ENCODE data around the gene CCDC71. TPM values are rescaled to one million over a fixed set of nuclear protein-coding genes. Genes with fewer than 3 reads are reported as not detected.

The CCDC71 gene
- total and polyA plus RNA-seq, 2 experiments from 2014 or later, result 1.9 to 44.2 TPM

- Histone ChIP-seq H3K27me3 (ENCODE audit: insufficient read depth) (no peaks in the 10 kb centered on the region), H3F3A (replicated peaks; ENCODE audit: low read depth) (no peaks in the 10 kb centered on the region), H3K36me3 (ENCODE audit: insufficient read depth) (no peaks in the 10 kb centered on the region), H3K79me2 (replicated peaks; ENCODE audit: insufficient read depth) (no peaks in the 10 kb centered on the region), H3K4me3 (no peak overlapping the region), H3K27ac (ENCODE audit: low read depth) (no peak overlapping the region), H3K4me2 (no peak overlapping the region), H3K9me2 (ENCODE audit: insufficient read depth) (no peaks in the 10 kb centered on the region), H2AFZ (no peak overlapping the region), H3K4me1 (ENCODE audit: insufficient read depth) (peaks cover 9% of the 10 kb centered on the region), H4K20me1 (replicated peaks; ENCODE audit: insufficient read depth) (no peaks in the 10 kb centered on the region)
- H3K27me3 Mint-ChIP-seq (ENCODE audit: insufficient read depth, low read depth, poor library complexity), result peaks cover 5% of the 10 kb centered on the region
- no peak for DNase-seq (ENCODE audit: low spot score)
- TF ChIP-seq JUNB (IDR thresholded peaks at IDR 0.05; ENCODE audit: unreplicated experiment), result no peak
- no peak for TF ChIP-seq POLR2AphosphoS5 (IDR thresholded peaks at IDR 0.05; ENCODE audit: low read depth)
- TF ChIP-seq ZNF462 (CRISPR knock-in tag; IDR thresholded peaks at IDR 0.05), result no peak
- TF ChIP-seq CREB1 (CRISPR knock-in tag; IDR thresholded peaks at IDR 0.05; ENCODE audit: low read depth), result no peak
- TF ChIP-seq ZNF114 (CRISPR knock-in tag; IDR thresholded peaks at IDR 0.05), result no peak
- no peak for TF ChIP-seq EZH2phosphoT487 (IDR thresholded peaks at IDR 0.05; ENCODE audit: unreplicated experiment)
- TF ChIP-seq ETS1 (IDR thresholded peaks at IDR 0.05), result no peak
- no peak for TF ChIP-seq STAT1 (IDR thresholded peaks at IDR 0.05; ENCODE audit: unreplicated experiment)
- no peak for TF ChIP-seq NANOG (IDR thresholded peaks at IDR 0.05; ENCODE audit: borderline replicate concordance)
- no peak for TF ChIP-seq CTCF (conservative IDR thresholded peaks at IDR 0.05; ENCODE audit: low read depth in 2 of 2)
- TF ChIP-seq ZNF331 (CRISPR knock-in tag; IDR thresholded peaks at IDR 0.05; ENCODE audit: low read depth), result no peak
- TF ChIP-seq EZH2 (IDR thresholded peaks at IDR 0.05; ENCODE audit: low read depth, unreplicated experiment), result no peak
- no peak for TF ChIP-seq REST (IDR thresholded peaks at IDR 0.05; ENCODE audit: unreplicated experiment)
- H3K36me3 Mint-ChIP-seq (ENCODE audit: low read depth), result peaks cover 2% of the 10 kb centered on the region; the same call in 1 of the 3 replicates
- H3K27ac Mint-ChIP-seq, result no peak overlapping the region
- ATAC-seq, result no peak
- peaks cover 7% of the 10 kb centered on the region; the same call in 2 of the 3 replicates for H3K9me3 Mint-ChIP-seq
- no peak overlapping the region for H3K4me3 Mint-ChIP-seq
- H3K4me1 Mint-ChIP-seq, result peaks cover 15% of the 10 kb centered on the region
These were observed 10.9 kb upstream of the CCDC71 start for GRCh38 chr3:49177073-49177472.

Data from GM23338 (cell line).